Fibroblast of skin of abdomen (primary cell): ENCODE data around the gene SPSB1.
A peak's percentile ranks its signal among the peaks of the same experiment; 100 is the strongest.

Experiments
- DNase-seq: peaks from one replicate; pipeline ENCODE4 v3.0.0-alpha.2; 2013

SPSB1 gene

GRCh38 chr1:9260059-9260766, 32.5 kb upstream of the SPSB1 start:
- no peak for DNase-seq

DNA sequence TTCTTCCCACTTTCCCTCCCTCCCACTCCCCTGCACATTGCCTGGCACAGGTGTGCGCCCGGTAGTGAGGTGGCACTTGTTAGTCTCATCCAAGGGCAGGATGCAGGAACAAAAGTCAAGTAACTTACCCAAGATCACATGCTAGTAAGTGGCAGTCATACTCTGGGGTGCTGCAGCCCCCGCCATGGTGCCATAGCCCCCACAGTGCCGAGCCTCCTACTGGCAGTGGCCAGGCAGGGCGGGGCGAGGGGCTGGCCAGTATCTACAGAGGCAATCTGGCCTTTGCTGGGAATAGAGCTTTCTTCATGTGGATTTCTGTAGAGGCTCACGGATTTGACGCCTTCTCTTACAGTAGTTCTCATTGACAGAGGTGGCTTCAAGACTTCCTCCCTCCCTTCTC, 31.2 kb upstream of the SPSB1 start:
- no peak for DNase-seq

DNA sequence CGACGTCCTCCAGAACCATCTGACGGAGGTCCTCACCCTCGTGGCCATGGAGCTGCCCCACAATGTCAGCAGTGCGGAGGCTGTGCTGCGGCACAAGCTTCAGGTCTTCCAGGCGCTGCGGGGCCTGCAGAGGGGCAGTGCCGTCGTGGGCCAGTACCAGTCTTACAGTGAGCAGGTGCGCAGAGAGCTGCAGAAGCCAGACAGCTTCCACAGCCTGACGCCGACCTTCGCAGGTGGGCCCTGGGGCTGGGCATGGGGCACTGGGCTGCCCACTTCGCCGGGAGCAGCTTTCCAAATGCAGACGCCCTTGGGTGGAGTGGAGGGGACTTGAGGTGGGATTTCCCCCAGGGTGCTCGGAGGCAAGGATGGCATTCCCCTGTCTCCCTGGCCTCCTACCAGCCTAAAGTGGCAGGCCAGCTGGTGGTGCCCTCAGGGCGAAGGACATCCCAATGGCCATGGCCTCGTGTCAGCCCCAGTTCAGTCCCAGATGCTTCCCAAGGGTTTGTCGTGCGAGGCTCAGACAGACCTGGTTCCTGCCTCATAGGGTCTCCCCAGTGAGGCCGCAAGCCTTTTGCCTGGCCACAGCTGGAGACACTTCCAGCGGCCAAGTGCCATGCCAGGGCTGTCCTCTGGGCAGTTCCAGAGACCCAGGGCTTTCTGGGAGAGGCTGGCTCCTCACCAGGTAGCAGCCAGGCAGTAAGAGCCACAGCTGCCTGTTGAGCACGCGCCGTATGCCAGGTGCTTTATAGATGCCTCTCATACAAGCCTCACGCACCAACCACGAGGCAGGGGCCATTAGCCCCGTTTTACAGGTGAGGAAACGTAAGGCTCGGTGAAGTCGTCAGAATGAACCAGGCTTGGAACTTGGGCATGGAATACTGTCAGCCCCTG, 30.4 kb upstream of the SPSB1 start:
- no peak for DNase-seq

GRCh38 chr1:9263276-9263855, 29.3 kb upstream of the SPSB1 start:
- no peak for DNase-seq

DNA sequence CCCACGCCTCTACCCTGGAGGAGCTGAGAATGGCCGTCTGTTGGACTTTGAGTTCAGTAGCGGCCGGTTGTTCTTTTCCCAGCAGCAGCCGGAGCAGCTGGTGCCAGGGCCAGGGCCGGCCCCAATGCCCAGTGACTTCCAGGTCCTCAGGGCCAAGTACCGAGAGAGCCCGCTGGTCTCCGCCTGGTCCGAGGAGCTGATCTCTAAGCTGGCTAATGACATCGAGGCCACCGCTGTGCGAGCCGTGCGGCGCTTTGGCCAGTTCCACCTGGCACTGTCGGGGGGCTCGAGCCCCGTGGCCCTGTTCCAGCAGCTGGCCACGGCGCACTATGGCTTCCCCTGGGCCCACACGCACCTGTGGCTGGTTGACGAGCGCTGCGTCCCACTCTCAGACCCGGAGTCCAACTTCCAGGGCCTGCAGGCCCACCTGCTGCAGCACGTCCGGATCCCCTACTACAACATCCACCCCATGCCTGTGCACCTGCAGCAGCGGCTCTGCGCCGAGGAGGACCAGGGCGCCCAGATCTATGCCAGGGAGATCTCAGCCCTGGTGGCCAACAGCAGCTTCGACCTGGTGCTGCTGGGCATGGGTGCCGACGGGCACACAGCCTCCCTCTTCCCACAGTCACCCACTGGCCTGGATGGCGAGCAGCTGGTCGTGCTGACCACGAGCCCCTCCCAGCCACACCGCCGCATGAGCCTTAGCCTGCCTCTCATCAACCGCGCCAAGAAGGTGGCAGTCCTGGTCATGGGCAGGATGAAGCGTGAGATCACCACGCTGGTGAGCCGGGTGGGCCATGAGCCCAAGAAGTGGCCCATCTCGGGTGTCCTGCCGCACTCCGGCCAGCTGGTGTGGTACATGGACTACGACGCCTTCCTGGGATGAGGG, 28.5 kb upstream of the SPSB1 start:
- no peak for DNase-seq

DNA sequence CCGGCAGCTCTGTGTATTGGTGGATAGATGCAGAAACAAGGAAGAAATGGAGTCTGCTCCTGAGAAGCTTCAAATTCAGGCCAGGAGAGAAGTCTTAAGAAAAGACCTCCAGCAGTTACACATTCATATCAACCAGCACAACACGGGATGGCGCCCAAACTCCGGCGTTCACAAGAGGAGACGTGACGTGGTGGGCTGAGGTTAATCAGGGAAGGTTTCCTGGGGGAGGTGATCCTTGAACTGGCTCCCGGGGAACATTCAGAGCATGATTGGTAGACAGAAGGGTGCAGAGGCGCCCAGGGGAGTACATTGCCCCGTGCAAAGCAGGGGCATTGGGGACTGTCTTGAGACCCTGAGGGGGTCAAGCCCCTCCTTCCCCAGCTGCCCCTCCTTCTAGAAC, 27.7 kb upstream of the SPSB1 start:
- DNase-seq, result no peak

GRCh38 chr1:9265968-9266367, 26.7 kb upstream of the SPSB1 start:
- DNase-seq, result no peak

DNA sequence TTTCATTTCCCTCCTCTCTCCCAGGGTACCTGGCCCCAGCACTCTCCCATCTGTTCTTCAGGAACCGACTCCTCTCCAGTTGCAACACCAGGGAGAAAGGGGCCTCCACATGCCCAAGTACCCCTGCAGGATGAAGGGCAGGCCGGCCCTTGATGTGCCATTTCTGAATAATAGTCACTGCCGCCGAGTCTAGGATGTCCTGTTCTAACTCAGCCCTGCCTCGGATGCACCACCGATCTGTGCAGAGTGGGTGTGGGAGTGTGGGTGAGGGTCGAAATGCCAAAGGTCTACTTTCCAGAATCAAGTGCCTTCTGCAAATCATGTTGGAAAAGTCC, 25.4 kb upstream of the SPSB1 start:
- no peak for DNase-seq

DNA sequence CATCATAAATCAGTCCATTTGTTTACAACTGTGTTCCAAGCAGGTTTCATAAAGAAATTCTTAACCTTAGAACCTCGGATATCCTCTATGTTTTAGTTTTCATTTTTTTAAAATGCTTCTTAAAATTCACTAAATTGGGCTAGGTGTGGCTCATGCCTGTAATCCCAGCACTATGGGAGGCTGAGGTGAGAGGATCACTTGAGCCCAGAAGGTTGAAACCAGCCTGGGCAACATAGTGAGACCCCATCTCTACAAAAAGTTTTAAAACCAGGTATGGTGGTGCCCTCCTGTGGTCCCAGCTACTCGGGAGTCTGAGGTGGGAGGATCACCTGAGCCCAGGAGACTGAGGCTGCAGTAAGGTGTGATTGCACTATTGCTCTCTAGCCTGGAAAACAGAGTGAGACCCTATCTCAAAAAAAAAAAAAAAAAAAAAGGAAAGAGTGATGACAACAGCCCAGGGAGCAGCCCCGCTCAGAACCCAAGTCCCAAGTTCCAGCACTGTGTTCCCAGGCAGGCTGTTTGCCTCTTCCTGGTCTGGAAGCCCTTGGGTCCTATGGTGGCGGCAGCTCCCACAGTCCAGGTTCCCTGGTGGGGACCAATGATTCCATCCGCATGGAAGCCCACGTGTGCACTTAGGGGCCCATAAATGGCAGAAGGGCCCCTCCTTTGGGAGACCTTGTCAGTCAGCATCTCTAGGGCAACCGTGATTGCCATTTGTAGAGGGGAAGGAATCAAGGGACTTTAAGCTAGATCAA, 24.7 kb upstream of the SPSB1 start:
- DNase-seq, result no peak

DNA sequence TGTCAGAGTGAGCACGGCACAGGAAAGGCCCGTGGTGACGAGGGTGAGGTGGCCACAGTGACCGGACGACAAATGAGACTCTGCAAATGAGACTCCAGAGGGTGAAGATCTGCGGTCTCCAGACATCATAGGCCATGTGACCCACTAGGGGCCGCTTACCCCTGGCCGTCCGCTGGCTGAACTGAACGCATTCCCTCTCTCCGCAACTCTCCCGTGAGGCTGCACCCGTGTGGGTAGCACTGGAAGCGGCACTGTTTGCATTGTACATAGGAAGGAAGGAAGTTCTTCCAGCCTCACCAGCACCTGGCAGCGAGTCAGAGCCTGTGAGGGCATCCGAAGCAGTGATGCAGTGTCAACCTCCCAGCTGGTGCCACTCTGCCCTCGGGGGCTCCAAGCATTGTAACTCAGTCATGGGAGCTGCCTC, 23.6 kb upstream of the SPSB1 start:
- no peak for DNase-seq

- DNase-seq, result no peak
Measured at GRCh38 chr1:9269721-9270120, 23.0 kb upstream of the SPSB1 start.

DNA sequence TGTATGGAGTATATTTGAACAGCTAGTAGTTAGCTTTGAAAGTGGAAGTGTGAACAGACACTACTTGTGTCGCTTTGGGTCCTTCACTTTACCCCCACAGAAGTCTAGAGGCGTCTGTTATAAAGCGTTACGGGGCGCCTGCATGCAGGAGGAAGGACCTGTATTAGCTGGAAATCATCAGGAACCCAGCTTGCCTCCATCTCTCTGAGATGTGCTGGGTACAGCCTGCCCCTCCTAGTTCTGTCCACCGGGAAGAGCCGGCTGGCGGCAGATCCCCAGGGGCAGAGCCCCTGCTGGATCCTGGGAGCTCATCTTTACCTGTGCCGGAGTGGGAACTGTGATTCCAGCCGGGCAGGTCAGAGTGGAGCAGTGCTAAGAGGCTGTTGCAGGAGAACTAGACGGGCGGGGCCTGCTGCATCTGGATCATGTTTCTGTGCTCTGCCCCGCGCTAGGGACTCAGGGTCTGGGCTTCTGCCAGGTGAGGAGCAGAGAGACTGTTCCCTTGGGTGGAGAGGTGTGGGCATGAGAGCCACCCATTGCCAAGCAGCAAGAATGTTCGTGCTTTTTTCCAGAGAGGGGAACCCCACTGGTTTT, 22.3 kb upstream of the SPSB1 start:
- no peak for DNase-seq

DNA sequence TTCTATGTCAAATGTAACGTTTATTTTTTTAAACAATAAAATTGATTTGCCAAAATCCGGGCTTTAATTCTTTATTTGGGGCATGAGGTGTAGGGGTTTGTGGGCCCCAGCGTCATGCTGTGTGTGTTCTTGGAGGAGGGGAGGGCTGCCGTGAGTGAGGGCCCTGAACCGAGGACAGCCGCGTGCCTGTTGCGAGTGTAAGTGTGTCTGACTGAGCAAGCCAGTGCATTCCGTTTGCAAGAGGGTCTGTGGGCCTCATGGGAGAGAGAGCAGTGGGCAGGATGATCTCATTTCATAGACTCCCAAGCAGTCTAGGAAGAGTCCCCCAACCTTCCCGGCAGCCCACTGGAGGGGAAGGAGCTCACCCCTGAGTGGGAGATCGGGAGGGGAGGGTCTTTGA, 21.4 kb upstream of the SPSB1 start:
- DNase-seq, result peak; percentile 57

GRCh38 chr1:9271861-9272595, 20.7 kb upstream of the SPSB1 start:
- DNase-seq, result no peak

GRCh38 chr1:9273177-9273576, 19.5 kb upstream of the SPSB1 start:
- DNase-seq, result no peak

- no peak for DNase-seq
Measured at GRCh38 chr1:9275161-9275560, 17.5 kb upstream of the SPSB1 start.

GRCh38 chr1:9275567-9276034, 17.1 kb upstream of the SPSB1 start:
- DNase-seq, result peak; percentile 78

DNA sequence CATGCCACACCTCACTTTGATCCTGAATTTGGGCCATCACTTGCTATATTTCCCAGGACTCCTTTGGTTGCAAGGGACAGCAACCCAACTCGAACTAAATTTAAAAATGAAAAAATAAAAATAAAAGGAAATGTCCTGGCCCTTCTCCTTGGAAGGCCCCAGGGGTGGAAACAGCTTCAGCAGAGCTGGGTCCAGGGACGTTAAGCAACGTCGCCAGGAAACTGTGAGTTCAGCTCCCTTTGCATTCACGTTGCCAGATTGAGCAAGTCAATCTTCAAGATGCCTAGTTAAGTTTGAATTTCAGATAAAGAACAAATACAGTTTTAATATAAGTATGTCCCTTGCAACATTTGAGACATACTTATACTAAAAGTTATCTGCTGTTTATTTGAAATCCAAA, 14.6 kb upstream of the SPSB1 start:
- no peak for DNase-seq

- no peak for DNase-seq
Measured at GRCh38 chr1:9278585-9279153, 14.0 kb upstream of the SPSB1 start.

DNA sequence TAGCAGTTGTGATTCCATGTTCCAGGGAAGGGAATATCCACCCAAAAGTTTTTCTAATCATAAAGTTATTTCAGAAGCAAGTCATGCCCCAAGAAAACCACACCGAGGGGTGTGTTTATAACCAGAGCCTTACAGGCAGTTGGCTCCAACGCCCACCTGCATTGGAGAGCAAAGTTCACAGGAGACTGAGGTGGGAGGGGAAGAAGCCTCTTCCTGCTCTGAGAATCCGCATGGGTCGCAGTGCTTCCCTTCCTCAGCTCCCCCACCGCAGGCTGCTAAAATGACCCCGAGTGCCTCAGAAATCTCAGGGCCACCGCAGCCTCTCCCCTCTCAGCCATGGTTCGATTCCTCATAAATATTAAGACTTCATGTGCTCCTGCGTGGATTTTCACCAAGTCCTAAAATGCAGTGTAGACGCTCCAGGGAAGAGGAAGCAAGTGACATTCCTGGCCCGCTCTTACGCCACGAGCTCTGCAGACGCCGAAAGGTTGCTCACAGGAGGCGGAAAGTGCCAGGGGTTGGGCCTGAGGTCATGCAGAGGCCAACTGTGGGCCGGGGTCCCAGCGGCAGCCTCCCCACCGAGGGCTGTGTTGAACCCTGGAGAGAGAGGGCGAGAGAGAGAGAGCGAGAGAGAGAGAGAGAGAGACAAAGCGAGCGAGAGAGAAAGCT, 13.4 kb upstream of the SPSB1 start:
- DNase-seq, result no peak
